ENCODE data around the gene SHOC1. TPM values are rescaled to one million over a fixed set of nuclear protein-coding genes. Genes with fewer than 3 reads are reported as not detected.

SHOC1 gene
- not detected for polyA plus RNA-seq (2013, experiment 1 of 4)
- not detected for polyA plus RNA-seq (2013, experiment 2 of 4)
- not detected for polyA plus RNA-seq (2013, experiment 3 of 4)
- not detected for polyA plus RNA-seq (2013, experiment 4 of 4)

DNA sequence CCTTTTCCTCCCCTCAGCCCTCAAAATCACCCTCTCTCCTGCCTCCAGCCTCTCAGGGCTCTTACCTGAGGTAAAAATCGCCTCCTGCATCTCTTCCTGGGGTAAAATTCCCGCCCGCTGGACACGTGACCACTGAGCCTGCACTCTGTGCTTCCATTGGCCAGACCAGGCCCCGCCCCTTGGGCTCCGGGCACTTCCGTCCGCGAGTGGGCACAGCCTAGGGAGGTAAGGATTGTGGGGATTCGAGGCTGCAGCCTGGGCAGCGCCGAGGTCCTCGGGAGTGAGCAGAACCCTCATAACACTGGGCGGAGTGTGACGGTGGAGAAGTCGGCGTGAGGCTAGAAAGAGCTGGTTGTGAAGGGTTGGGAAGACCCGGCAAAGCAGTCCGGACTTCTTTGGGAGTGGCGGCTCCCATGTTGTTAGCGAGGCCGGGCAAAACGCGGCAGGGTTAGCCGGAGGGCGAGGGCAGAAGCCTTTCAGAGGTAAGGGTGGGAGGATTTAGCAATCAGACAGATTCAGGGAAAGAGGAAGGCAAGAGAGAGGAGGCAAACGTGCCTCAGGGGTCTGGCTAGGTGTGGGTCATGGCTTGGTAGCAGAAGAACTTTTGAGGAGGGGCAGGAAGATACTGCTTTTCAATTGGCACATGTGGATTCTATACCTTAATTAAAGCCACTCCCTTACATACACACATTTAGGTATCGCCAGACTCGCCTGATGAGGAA, at the start of gene SHOC1:
TSS of gene SHOC1 (minus strand) at position 103 of the 722 bp plus-strand sequence. CDS start 3,519 bp downstream, outside the sequence.
- no peaks in the 10 kb centered on the region for H3K27me3 ChIP-seq (ENCODE audit: control insufficient read depth, insufficient read depth, low read length, poor library complexity, severe bottlenecking)
- H3K4me1 ChIP-seq (ENCODE audit: control insufficient read depth, insufficient read depth, low read length): no peaks in the 10 kb centered on the region
- no peak within 1 kb of the TSS for H3K4me3 ChIP-seq (ENCODE audit: insufficient read depth, low read depth, low read length)
- no peaks in the 10 kb centered on the region for H3K9me3 ChIP-seq (ENCODE audit: control insufficient read depth, low read length)
- no peak within 1 kb of the TSS for H3K27ac ChIP-seq (ENCODE audit: insufficient read depth, low read depth, low read length, poor library complexity, severe bottlenecking)
- H3K36me3 ChIP-seq (ENCODE audit: control insufficient read depth, insufficient read depth, low read length): no peaks in the 10 kb centered on the region
- 95% methylated on average over 29 of the region's 29 CpGs for WGBS, 2 experiments

- WGBS, 2 experiments: 92 to 94% methylated on average over 3 of the region's 3 CpGs
Observed at GRCh38 chr9:111843971-111844370, 49.2 kb upstream of the SHOC1 start.

GRCh38 chr9:111842313-111842712, 47.6 kb upstream of the SHOC1 start:
- Histone ChIP-seq H3K27me3 (ENCODE audit: control insufficient read depth, insufficient read depth, low read length, poor library complexity, severe bottlenecking) (no peaks in the 10 kb centered on the region), H3K4me3 (ENCODE audit: insufficient read depth, low read depth, low read length) (no peak overlapping the region), H3K27ac (ENCODE audit: insufficient read depth, low read depth, low read length, poor library complexity, severe bottlenecking) (no peak overlapping the region), H3K9me3 (ENCODE audit: control insufficient read depth, low read length) (no peaks in the 10 kb centered on the region), H3K4me1 (ENCODE audit: control insufficient read depth, insufficient read depth, low read length) (no peaks in the 10 kb centered on the region), H3K36me3 (ENCODE audit: control insufficient read depth, insufficient read depth, low read length) (no peaks in the 10 kb centered on the region)
- 91 to 100% methylated on average over 1 of the region's 1 CpG for WGBS, 2 experiments

More at GRCh38 chr9:111843971-111844370, 49.2 kb upstream of the SHOC1 start:
- Histone ChIP-seq H3K36me3 (ENCODE audit: control insufficient read depth, insufficient read depth, low read length) (no peaks in the 10 kb centered on the region), H3K4me1 (ENCODE audit: control insufficient read depth, insufficient read depth, low read length) (no peaks in the 10 kb centered on the region), H3K4me3 (ENCODE audit: insufficient read depth, low read depth, low read length) (no peak overlapping the region), H3K9me3 (ENCODE audit: control insufficient read depth, low read length) (no peaks in the 10 kb centered on the region), H3K27ac (ENCODE audit: insufficient read depth, low read depth, low read length, poor library complexity, severe bottlenecking) (no peak overlapping the region), H3K27me3 (ENCODE audit: control insufficient read depth, insufficient read depth, low read length, poor library complexity, severe bottlenecking) (no peaks in the 10 kb centered on the region)

DNA sequence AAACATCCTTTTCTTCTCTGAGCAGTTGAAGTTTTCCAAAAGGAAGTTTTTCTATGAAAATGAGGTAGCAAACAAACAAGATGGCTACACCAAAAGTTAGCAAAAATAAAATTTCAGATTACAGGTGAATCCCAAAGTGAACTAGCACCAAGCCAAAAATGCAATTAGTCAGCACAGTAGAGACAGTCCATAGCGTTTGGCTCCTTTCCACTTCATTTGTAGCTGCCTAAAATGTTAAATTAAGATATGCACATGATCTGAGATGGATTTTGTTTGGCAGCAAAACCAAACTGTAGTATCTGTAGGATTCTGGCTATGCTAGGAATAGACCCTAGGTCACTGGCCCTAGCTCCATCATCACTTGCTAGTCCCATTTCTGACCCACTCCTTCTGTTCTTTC, 45.7 kb upstream of the SHOC1 start:
- H3K9me3 ChIP-seq (ENCODE audit: control insufficient read depth, low read length): no peaks in the 10 kb centered on the region
- 92 to 100% methylated on average over 1 of the region's 1 CpG for WGBS, 2 experiments
- H3K4me3 ChIP-seq (ENCODE audit: insufficient read depth, low read depth, low read length): no peak overlapping the region
- H3K27ac ChIP-seq (ENCODE audit: insufficient read depth, low read depth, low read length, poor library complexity, severe bottlenecking): no peak overlapping the region
- no peaks in the 10 kb centered on the region for H3K4me1 ChIP-seq (ENCODE audit: control insufficient read depth, insufficient read depth, low read length)
- no peaks in the 10 kb centered on the region for H3K36me3 ChIP-seq (ENCODE audit: control insufficient read depth, insufficient read depth, low read length)
- H3K27me3 ChIP-seq (ENCODE audit: control insufficient read depth, insufficient read depth, low read length, poor library complexity, severe bottlenecking): no peaks in the 10 kb centered on the region

DNA sequence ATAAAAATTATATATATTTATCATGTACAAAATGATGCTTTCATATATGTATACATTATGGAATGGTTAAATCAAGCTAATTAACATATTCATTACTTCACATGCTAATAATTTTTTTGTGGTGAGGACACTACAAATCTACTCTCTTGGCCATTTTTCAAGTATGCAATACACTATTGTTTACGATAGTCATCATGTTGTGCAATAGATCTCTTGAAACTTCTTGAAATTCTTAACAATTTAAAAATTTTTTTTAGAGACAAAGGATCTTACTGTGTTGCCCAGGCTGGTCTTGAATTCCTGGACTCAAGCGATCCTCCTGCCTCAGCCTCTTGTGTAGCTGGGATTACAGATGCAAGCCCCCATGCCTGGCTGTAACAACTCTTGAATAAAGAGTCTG, 45.2 kb upstream of the SHOC1 start:
- WGBS, 2 experiments: 91 to 97% methylated on average over 2 of the region's 2 CpGs
- H3K36me3 ChIP-seq (ENCODE audit: control insufficient read depth, insufficient read depth, low read length): no peaks in the 10 kb centered on the region
- no peak overlapping the region for H3K27ac ChIP-seq (ENCODE audit: insufficient read depth, low read depth, low read length, poor library complexity, severe bottlenecking)
- no peaks in the 10 kb centered on the region for H3K27me3 ChIP-seq (ENCODE audit: control insufficient read depth, insufficient read depth, low read length, poor library complexity, severe bottlenecking)
- no peaks in the 10 kb centered on the region for H3K9me3 ChIP-seq (ENCODE audit: control insufficient read depth, low read length)
- H3K4me3 ChIP-seq (ENCODE audit: insufficient read depth, low read depth, low read length): no peak overlapping the region
- no peaks in the 10 kb centered on the region for H3K4me1 ChIP-seq (ENCODE audit: control insufficient read depth, insufficient read depth, low read length)

DNA sequence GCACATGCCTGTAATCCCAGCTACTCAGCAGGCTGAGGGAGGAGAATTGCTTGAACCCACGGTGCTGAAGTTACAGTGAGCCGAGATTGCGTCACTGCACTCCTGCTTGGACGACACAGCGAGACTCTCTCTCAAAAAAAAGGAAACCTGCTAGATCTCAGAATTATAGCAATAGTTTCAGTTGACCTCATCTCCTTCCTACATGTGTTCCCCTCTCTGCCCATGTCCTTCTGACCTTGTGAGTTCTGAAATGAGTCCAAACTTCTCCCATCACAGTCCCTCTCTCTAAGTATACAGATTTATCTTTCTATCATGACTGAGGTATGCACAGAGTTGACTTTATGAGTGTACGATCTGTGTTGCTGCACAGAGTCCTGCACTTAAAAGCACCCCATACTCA, 44.6 kb upstream of the SHOC1 start:
- Histone ChIP-seq H3K4me3 (ENCODE audit: insufficient read depth, low read depth, low read length) (no peak overlapping the region), H3K27ac (ENCODE audit: insufficient read depth, low read depth, low read length, poor library complexity, severe bottlenecking) (no peak overlapping the region), H3K9me3 (ENCODE audit: control insufficient read depth, low read length) (no peaks in the 10 kb centered on the region), H3K4me1 (ENCODE audit: control insufficient read depth, insufficient read depth, low read length) (no peaks in the 10 kb centered on the region), H3K36me3 (ENCODE audit: control insufficient read depth, insufficient read depth, low read length) (no peaks in the 10 kb centered on the region), H3K27me3 (ENCODE audit: control insufficient read depth, insufficient read depth, low read length, poor library complexity, severe bottlenecking) (no peaks in the 10 kb centered on the region)
- 92 to 95% methylated on average over 6 of the region's 6 CpGs for WGBS, 2 experiments

DNA sequence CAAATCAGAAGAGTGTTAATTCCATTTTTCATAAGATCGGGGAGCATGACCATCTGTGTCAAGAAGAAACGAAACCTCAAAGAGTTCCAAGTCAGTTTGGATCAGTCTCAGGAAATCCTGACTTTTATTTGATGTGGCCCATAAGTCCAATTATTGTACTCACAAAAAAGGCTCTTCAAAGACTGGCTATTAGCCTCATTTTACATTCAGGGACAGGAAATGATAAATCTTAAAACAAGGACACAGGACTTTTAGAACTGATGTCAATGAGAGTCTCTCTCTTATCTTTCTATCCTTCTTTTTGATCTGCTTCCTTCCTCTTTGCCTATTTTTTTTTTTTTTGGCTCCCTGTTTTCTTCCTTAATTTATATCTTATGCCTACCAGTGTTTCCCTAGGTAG, 43.7 kb upstream of the SHOC1 start:
- 91 to 92% methylated on average over 2 of the region's 2 CpGs for WGBS, 2 experiments
- no peaks in the 10 kb centered on the region for H3K36me3 ChIP-seq (ENCODE audit: control insufficient read depth, insufficient read depth, low read length)
- no peaks in the 10 kb centered on the region for H3K4me1 ChIP-seq (ENCODE audit: control insufficient read depth, insufficient read depth, low read length)
- no peak overlapping the region for H3K27ac ChIP-seq (ENCODE audit: insufficient read depth, low read depth, low read length, poor library complexity, severe bottlenecking)
- no peaks in the 10 kb centered on the region for H3K27me3 ChIP-seq (ENCODE audit: control insufficient read depth, insufficient read depth, low read length, poor library complexity, severe bottlenecking)
- no peak overlapping the region for H3K4me3 ChIP-seq (ENCODE audit: insufficient read depth, low read depth, low read length)
- no peaks in the 10 kb centered on the region for H3K9me3 ChIP-seq (ENCODE audit: control insufficient read depth, low read length)

DNA sequence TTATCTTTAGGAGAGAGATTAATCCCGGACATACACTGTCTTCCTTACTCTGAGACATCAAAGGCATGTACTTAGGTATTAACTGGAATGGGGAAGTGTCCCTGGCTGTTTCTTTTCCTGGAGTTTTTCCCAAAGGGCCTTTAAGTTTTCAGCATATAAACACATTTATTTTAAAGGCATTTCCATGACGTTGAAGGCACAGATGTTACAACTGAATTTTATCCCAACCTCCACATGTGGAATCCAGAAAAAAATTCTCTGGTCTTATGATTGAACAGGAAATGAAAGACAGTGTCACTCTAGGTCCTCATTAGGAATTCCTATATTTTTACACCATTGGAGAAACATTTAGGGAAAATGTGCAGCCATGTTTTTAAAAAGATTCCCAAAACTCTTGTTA, 41.6 kb upstream of the SHOC1 start:
- Histone ChIP-seq H3K27me3 (ENCODE audit: control insufficient read depth, insufficient read depth, low read length, poor library complexity, severe bottlenecking) (no peaks in the 10 kb centered on the region), H3K9me3 (ENCODE audit: control insufficient read depth, low read length) (no peaks in the 10 kb centered on the region), H3K4me3 (ENCODE audit: insufficient read depth, low read depth, low read length) (no peak overlapping the region), H3K36me3 (ENCODE audit: control insufficient read depth, insufficient read depth, low read length) (no peaks in the 10 kb centered on the region), H3K4me1 (ENCODE audit: control insufficient read depth, insufficient read depth, low read length) (no peaks in the 10 kb centered on the region), H3K27ac (ENCODE audit: insufficient read depth, low read depth, low read length, poor library complexity, severe bottlenecking) (no peak overlapping the region)
- WGBS, 2 experiments: 90 to 94% methylated on average over 2 of the region's 2 CpGs

GRCh38 chr9:111833941-111834340, 39.2 kb upstream of the SHOC1 start:
- Histone ChIP-seq H3K27ac (ENCODE audit: insufficient read depth, low read depth, low read length, poor library complexity, severe bottlenecking) (no peak overlapping the region), H3K4me3 (ENCODE audit: insufficient read depth, low read depth, low read length) (no peak overlapping the region), H3K4me1 (ENCODE audit: control insufficient read depth, insufficient read depth, low read length) (no peaks in the 10 kb centered on the region), H3K36me3 (ENCODE audit: control insufficient read depth, insufficient read depth, low read length) (no peaks in the 10 kb centered on the region), H3K9me3 (ENCODE audit: control insufficient read depth, low read length) (no peaks in the 10 kb centered on the region), H3K27me3 (ENCODE audit: control insufficient read depth, insufficient read depth, low read length, poor library complexity, severe bottlenecking) (no peaks in the 10 kb centered on the region)
- 95 to 97% methylated on average over 4 of the region's 4 CpGs for WGBS, 2 experiments

DNA sequence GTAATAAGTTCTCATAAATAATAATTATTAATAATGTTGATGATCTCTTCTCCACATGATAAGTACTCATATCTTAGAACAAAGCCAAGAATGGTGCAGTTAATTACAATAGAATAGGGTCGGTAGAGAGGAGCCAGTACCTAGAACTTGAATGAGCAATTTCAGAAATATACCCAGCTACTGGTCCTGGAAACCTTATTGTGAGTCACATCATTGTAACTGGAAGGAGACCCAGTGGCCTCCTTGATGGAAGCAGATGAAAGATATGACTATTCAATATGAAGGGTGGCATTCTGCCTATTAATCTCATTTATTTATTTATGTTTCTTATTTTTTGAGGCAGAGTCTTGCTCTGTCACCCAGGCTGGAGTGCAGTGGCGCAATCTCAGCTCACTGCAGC, 37.7 kb upstream of the SHOC1 start:
- Histone ChIP-seq H3K27me3 (ENCODE audit: control insufficient read depth, insufficient read depth, low read length, poor library complexity, severe bottlenecking) (no peaks in the 10 kb centered on the region), H3K36me3 (ENCODE audit: control insufficient read depth, insufficient read depth, low read length) (no peaks in the 10 kb centered on the region), H3K4me3 (ENCODE audit: insufficient read depth, low read depth, low read length) (no peak overlapping the region), H3K4me1 (ENCODE audit: control insufficient read depth, insufficient read depth, low read length) (no peaks in the 10 kb centered on the region), H3K9me3 (ENCODE audit: control insufficient read depth, low read length) (no peaks in the 10 kb centered on the region), H3K27ac (ENCODE audit: insufficient read depth, low read depth, low read length, poor library complexity, severe bottlenecking) (no peak overlapping the region)
- WGBS, 2 experiments: 92 to 97% methylated on average over 2 of the region's 2 CpGs
